IMR-90 (cell line): Measurements from ENCODE around the gene TREM1. TPM values are rescaled to one million over a fixed set of nuclear protein-coding genes. Genes with fewer than 3 reads are reported as not detected.

Source experiments
- ATAC-seq: fragments of 200-7000 bp; cut with Tn5 transposase; 2 replicates; pipeline ENCODE4 v1.9.1; 2020; ENCODE audit warnings: low read depth, mild to moderate bottlenecking, moderate library complexity
- BruUV-seq: library from RNA; stranded (reverse); fragments of 400-500 nt; replicated peaks from 2 replicates; lab custom pipeline; 2021; lab: Mats Ljungman, UMichigan
- CTCF ChIA-PET: fragments of 300-600 bp; formaldehyde crosslinking; extraction: SDS; loops from one replicate; lab custom pipeline; 2021; ENCODE audit warnings: antibody characterized with exemption; lab: Yijun Ruan, JAX
- POLR2A ChIA-PET: fragments of 300-600 bp; sonication (Branson Sonifier 250); formaldehyde crosslinking; loops from one replicate; lab custom pipeline; 2022; ENCODE audit warnings: antibody characterized with exemption; ENCODE audit not compliant: unreplicated experiment; lab: Charles Lee
- DNase-seq: peaks from one replicate; pipeline ENCODE4 v3.0.0; 2013
- H2AFZ ChIP-seq: replicated peaks from 2 replicates; pipeline ENCODE3; 2013; ENCODE audit warnings: low read length, mild to moderate bottlenecking; ENCODE audit not compliant: poor library complexity
- H2AK5ac ChIP-seq: 2 replicates; pipeline ENCODE4 v1.6.1; 2013; ENCODE audit warnings: low read depth, low read length, inconsistent platforms
- H2AK9ac ChIP-seq: replicated peaks from 2 replicates; pipeline ENCODE3; 2013; ENCODE audit warnings: mild to moderate bottlenecking, low read depth, low read length, moderate library complexity; ENCODE audit not compliant: poor library complexity
- H2BK120ac ChIP-seq: 2 replicates; pipeline ENCODE4 v1.6.1; 2013; ENCODE audit warnings: low read depth, low read length, inconsistent platforms
- H2BK15ac ChIP-seq: 3 replicates; pipeline ENCODE4 v1.6.1; 2013; ENCODE audit warnings: low read depth, low read length, inconsistent platforms
- H2BK20ac ChIP-seq: 2 replicates; pipeline ENCODE4 v1.6.1; 2013; ENCODE audit warnings: low read depth, mild to moderate bottlenecking, inconsistent platforms, low read length, moderate library complexity
- H2BK5ac ChIP-seq: 2 replicates; pipeline ENCODE4 v1.6.1; 2013; ENCODE audit warnings: mild to moderate bottlenecking, low read depth, low read length, inconsistent platforms; ENCODE audit not compliant: poor library complexity, severe bottlenecking
- H3K14ac ChIP-seq: replicated peaks from 2 replicates; pipeline ENCODE4 v1.6.1; 2013; ENCODE audit warnings: low read depth, low read length, inconsistent platforms
- H3K18ac ChIP-seq: 2 replicates; pipeline ENCODE4 v1.6.1; 2013; ENCODE audit warnings: low read depth, low read length, control low read depth
- H3K23ac ChIP-seq: 2 replicates; pipeline ENCODE4 v1.6.1; 2013; ENCODE audit warnings: low read depth, low read length, inconsistent platforms
- H3K27ac ChIP-seq: 2 replicates; pipeline ENCODE4 v1.5.1; 2013; ENCODE audit warnings: mild to moderate bottlenecking, control low read depth, low read length; ENCODE audit not compliant: insufficient read depth
- H3K27me3 ChIP-seq: 2 replicates; pipeline ENCODE4 v1.6.1; 2013; ENCODE audit warnings: low read length; ENCODE audit not compliant: control insufficient read depth, insufficient read depth
- H3K36me3 ChIP-seq: 2 replicates; pipeline ENCODE4 v1.6.1; 2013; ENCODE audit warnings: low read length, mixed read lengths; ENCODE audit not compliant: control insufficient read depth, insufficient read depth
- H3K4ac ChIP-seq: 2 replicates; pipeline ENCODE4 v1.6.1; 2013; ENCODE audit warnings: low read depth, low read length, inconsistent platforms
- H3K4me1 ChIP-seq: 2 replicates; pipeline ENCODE4 v1.6.1; 2013; ENCODE audit warnings: low read length, mixed read lengths; ENCODE audit not compliant: control insufficient read depth, insufficient read depth
- H3K4me2 ChIP-seq: 2 replicates; pipeline ENCODE4 v1.6.1; 2013; ENCODE audit warnings: low read depth, mild to moderate bottlenecking, control low read depth, low read length, moderate library complexity
- H3K4me3 ChIP-seq: 2 replicates; pipeline ENCODE4 v1.5.1; 2013; ENCODE audit warnings: low read depth, mild to moderate bottlenecking, control low read depth, low read length, moderate library complexity; ENCODE audit not compliant: insufficient read depth
- H3K56ac ChIP-seq: 2 replicates; pipeline ENCODE4 v1.6.1; 2013; ENCODE audit warnings: low read length, inconsistent platforms; ENCODE audit not compliant: insufficient read depth; ENCODE audit errors: extremely low read depth
- H3K79me1 ChIP-seq, 2 experiments: 2 replicates each; pipeline ENCODE4 v1.6.1; 2013; ENCODE audit warnings: low read length in 2 of 2, inconsistent platforms in 1 of 2, low read depth in 1 of 2
- H3K9ac ChIP-seq: 2 replicates; pipeline ENCODE4 v1.6.1; 2013; ENCODE audit warnings: low read depth, low read length, control low read depth
- H3K9me1 ChIP-seq: 2 replicates; pipeline ENCODE4 v1.6.1; 2013; ENCODE audit warnings: low read length, inconsistent platforms; ENCODE audit not compliant: insufficient read depth
- H3K9me3 ChIP-seq: 2 replicates; pipeline ENCODE4 v1.6.1; 2013; ENCODE audit warnings: low read length; ENCODE audit not compliant: control insufficient read depth, insufficient read depth
- H4K20me1 ChIP-seq: 2 replicates; pipeline ENCODE4 v1.6.1; 2013; ENCODE audit warnings: low read length, inconsistent platforms; ENCODE audit not compliant: insufficient read depth
- H4K5ac ChIP-seq: 2 replicates; pipeline ENCODE4 v1.6.1; 2013; ENCODE audit warnings: mild to moderate bottlenecking, low read depth, low read length, control low read depth
- H4K8ac ChIP-seq, 2 experiments: 2 replicates each; pipeline ENCODE4 v1.6.1; 2013; ENCODE audit warnings: low read depth in 2 of 2, low read length in 2 of 2, control low read depth in 1 of 2, inconsistent platforms in 1 of 2
- H4K91ac ChIP-seq: 2 replicates; pipeline ENCODE4 v1.6.1; 2013; ENCODE audit warnings: low read depth, low read length, inconsistent platforms; ENCODE audit not compliant: insufficient read depth
- BHLHE40 ChIP-seq: fragments of 150-350 bp; IDR thresholded peaks from 2 replicates; pipeline ENCODE4 v1.6.1; 2016; ENCODE audit warnings: mild to moderate bottlenecking, low read depth, low read length
- CEBPB ChIP-seq: IDR thresholded peaks from 2 replicates; pipeline ENCODE4 v1.6.1; 2012; ENCODE audit warnings: low read depth, low read length, improper control_type of control experiment
- CHD1 ChIP-seq: IDR thresholded peaks from 2 replicates; pipeline ENCODE4 v1.6.1; 2012; ENCODE audit warnings: low read depth, low read length, improper control_type of control experiment
- ELK1 ChIP-seq: fragments of 150-350 bp; IDR thresholded peaks from 2 replicates; pipeline ENCODE4 v1.6.1; 2016; ENCODE audit warnings: low read depth, mild to moderate bottlenecking, low read length, moderate library complexity, borderline replicate concordance
- FOS ChIP-seq: fragments of 150-350 bp; IDR thresholded peaks from 2 replicates; pipeline ENCODE4 v1.6.1; 2016; ENCODE audit warnings: low read depth, low read length
- MAFK ChIP-seq: IDR thresholded peaks from 2 replicates; pipeline ENCODE4 v1.6.1; 2012; ENCODE audit warnings: low read depth, low read length, improper control_type of control experiment
- MAZ ChIP-seq: IDR thresholded peaks from 2 replicates; pipeline ENCODE4 v1.6.1; 2012; ENCODE audit warnings: low read depth, mild to moderate bottlenecking, low read length, improper control_type of control experiment, moderate library complexity, borderline replicate concordance
- MXI1 ChIP-seq: IDR thresholded peaks from 2 replicates; pipeline ENCODE4 v1.6.1; 2012; ENCODE audit warnings: low read depth, mild to moderate bottlenecking, low read length, moderate library complexity, borderline replicate concordance
- NFE2L2 ChIP-seq: fragments of 150-350 bp; IDR thresholded peaks from 2 replicates; pipeline ENCODE4 v1.6.1; 2016; ENCODE audit warnings: low read depth, mild to moderate bottlenecking, low read length
- POLR2A ChIP-seq: IDR thresholded peaks from 2 replicates; pipeline ENCODE4 v1.6.1; 2012; ENCODE audit warnings: mild to moderate bottlenecking, low read depth, low read length
- RAD21 ChIP-seq: IDR thresholded peaks from 2 replicates; pipeline ENCODE4 v1.6.1; 2012; ENCODE audit warnings: low read length, improper control_type of control experiment
- RCOR1 ChIP-seq: IDR thresholded peaks from 2 replicates; pipeline ENCODE4 v1.6.1; 2012; ENCODE audit warnings: mild to moderate bottlenecking, low read length, improper control_type of control experiment; ENCODE audit not compliant: insufficient replicate concordance
- RFX5 ChIP-seq: IDR thresholded peaks from 2 replicates; pipeline ENCODE4 v1.8.0; 2012; ENCODE audit warnings: low read depth, mild to moderate bottlenecking, low read length, moderate library complexity
- SMC3 ChIP-seq: fragments of 150-350 bp; IDR thresholded peaks from 2 replicates; pipeline ENCODE4 v1.6.1; 2016; ENCODE audit warnings: low read depth, mild to moderate bottlenecking, antibody characterized with exemption, low read length, moderate library complexity
- USF2 ChIP-seq: fragments of 150-350 bp; IDR thresholded peaks from 2 replicates; pipeline ENCODE4 v1.6.1; 2017; ENCODE audit warnings: mild to moderate bottlenecking, antibody characterized with exemption, low read length, low read depth
- WGBS, 2 experiments: methylation state at CpG; one replicate each; pipeline versions ENCODE4 v1.1.5 to v1.1.7; 2013; ENCODE audit warnings: missing lambda C conversion rate in 2 of 2; ENCODE audit not compliant: insufficient read length in 1 of 2; ENCODE audit errors: extremely low coverage in 2 of 2; 5-methylcytosine and 5-hydroxymethylcytosine counted together
- dilution Hi-C: fragments of 300-500 bp; cut with HindIII; formaldehyde crosslinking; loops from one replicate; pipeline ENCODE4 v1.14.3; 2018; ENCODE audit warnings: low sequenced_read_pairs; ENCODE audit not compliant: unreplicated experiment
- in situ Hi-C: fragments of 300-500 bp; cut with MboI; formaldehyde crosslinking; loops from 3 replicates; pipeline ENCODE4 v1.14.3; 2019; ENCODE audit warnings: low sequenced_read_pairs, inconsistent platforms, mixed read lengths
- intact Hi-C: fragments of 100-400 bp; cut with micrococcal nuclease; formaldehyde crosslinking; loops from 2 replicates; pipeline ENCODE4 v1.10.0; 2022
- polyA plus RNA-seq, 3 experiments: library from polyadenylated mRNA; depleted of rRNA; stranded (reverse); fragments of >200 nt; gene quantifications; 2 replicates each; pipeline ENCODE4 v1.2.3, GENCODE V29; 2012; ENCODE audit warnings: low replicate concordance in 1 of 3
- total RNA-seq: library from RNA; depleted of rRNA; stranded (reverse); fragments of >200 nt; gene quantifications from 2 replicates; pipeline ENCODE4 v1.2.3, GENCODE V29; 2012
- TF ChIP-seq, protein P1 (sequence below): conservative IDR thresholded peaks from 2 replicates; pipeline ENCODE4 v1.5.1; 2012; ENCODE audit warnings: mild to moderate bottlenecking, low read depth, low read length, improper control_type of control experiment

The TREM1 gene
- total and polyA plus RNA-seq, 2 of the 4 experiments (the other 2 are of a cell fraction), result not detected

DNA sequence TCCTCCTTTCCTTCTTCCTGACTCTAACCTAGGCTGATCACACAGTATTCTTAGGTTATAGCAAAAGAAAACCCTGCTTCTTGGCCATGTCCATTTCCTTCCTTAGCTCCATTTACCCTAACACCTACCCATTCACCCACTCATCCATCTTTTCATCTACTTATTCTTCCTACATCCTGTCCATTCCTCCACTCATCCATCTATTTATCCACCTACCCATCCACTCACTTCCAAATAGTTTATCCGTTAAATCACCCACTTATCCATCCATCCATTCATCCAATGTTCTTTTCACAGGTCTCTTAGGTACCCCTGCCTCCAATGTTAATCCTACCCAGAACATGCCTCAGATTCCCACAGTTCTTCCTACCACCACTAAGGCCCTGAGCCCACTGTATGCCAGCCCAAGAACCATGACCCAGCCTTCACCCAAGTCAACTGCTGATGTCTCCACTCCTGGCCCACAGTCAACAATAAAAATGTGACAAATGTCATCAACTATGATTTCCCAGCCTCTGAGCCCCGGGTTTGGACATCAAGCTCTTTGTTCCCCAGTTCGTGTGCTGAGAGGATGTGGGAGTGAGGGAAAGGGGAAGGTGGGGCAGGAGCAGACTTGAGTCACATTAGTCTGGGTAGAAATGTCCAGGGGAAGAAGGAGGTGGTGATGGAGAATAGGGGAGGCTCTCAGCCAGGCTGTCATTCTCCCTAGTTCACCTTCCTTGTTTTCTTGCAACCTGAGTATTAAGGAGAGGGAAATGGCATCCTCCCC is 33.9 kb downstream of the TREM1 start:
- H4K5ac ChIP-seq, result no peak overlapping the region
- intact Hi-C loops (no loop called here), in situ Hi-C loops (no loop called here), dilution Hi-C loops (no loop called here)
- no peak overlapping the region for H4K8ac ChIP-seq
- ATAC-seq (no peak), DNase-seq (no peak)
- no peak overlapping the region for H3K23ac ChIP-seq
- H4K20me1 ChIP-seq, result no peaks in the 10 kb centered on the region
- no peak overlapping the region for H2BK120ac ChIP-seq
- H3K4ac ChIP-seq, result no peak overlapping the region
- no peaks in the 10 kb centered on the region for H3K27me3 ChIP-seq
- H2BK5ac ChIP-seq, result no peak overlapping the region
- H3K18ac ChIP-seq, result no peak overlapping the region
- H3K27ac ChIP-seq, result no peak overlapping the region
- no peak overlapping the region for H3K4me2 ChIP-seq
- CTCF ChIA-PET, result no interaction called here
- H3K36me3 ChIP-seq, result no peaks in the 10 kb centered on the region
- H3K56ac ChIP-seq, result no peak overlapping the region
- no peaks in the 10 kb centered on the region for H3K9me1 ChIP-seq
- H3K14ac ChIP-seq, result no peak overlapping the region
- no peak overlapping the region for H3K9ac ChIP-seq
- no peak overlapping the region for H2AFZ ChIP-seq
- H4K91ac ChIP-seq, result no peak overlapping the region
- H3K79me1 ChIP-seq, result no peaks in the 10 kb centered on the region
- POLR2A ChIA-PET, result no interaction called here
- H2AK5ac ChIP-seq, result no peak overlapping the region
- no peak overlapping the region for H2BK15ac ChIP-seq
- TF ChIP-seq NFE2L2 (no peak), MAZ (no peak), POLR2A (no peak), USF2 (no peak), CEBPB (no peak), RCOR1 (no peak), CHD1 (no peak), MAFK (no peak), RFX5 (no peak), ELK1 (no peak), RAD21 (no peak), MXI1 (no peak), SMC3 (no peak), FOS (no peak), BHLHE40 (no peak)
- TF ChIP-seq, protein P1, sequence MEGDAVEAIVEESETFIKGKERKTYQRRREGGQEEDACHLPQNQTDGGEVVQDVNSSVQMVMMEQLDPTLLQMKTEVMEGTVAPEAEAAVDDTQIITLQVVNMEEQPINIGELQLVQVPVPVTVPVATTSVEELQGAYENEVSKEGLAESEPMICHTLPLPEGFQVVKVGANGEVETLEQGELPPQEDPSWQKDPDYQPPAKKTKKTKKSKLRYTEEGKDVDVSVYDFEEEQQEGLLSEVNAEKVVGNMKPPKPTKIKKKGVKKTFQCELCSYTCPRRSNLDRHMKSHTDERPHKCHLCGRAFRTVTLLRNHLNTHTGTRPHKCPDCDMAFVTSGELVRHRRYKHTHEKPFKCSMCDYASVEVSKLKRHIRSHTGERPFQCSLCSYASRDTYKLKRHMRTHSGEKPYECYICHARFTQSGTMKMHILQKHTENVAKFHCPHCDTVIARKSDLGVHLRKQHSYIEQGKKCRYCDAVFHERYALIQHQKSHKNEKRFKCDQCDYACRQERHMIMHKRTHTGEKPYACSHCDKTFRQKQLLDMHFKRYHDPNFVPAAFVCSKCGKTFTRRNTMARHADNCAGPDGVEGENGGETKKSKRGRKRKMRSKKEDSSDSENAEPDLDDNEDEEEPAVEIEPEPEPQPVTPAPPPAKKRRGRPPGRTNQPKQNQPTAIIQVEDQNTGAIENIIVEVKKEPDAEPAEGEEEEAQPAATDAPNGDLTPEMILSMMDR, result no peak
- BruUV-seq, result no TSS peak
- H3K4me3 ChIP-seq, result no peak overlapping the region
- no peaks in the 10 kb centered on the region for H3K4me1 ChIP-seq
- no peak overlapping the region for H2BK20ac ChIP-seq
- no peak overlapping the region for H2AK9ac ChIP-seq
- H3K9me3 ChIP-seq, result no peaks in the 10 kb centered on the region
- 33% methylated on average over 1 of the region's 3 CpGs; no CpG with 5 or more reads in 1 of the 2 experiments for WGBS, 2 experiments
